AG04450 (cell line): Measurements from ENCODE around the gene KRT3. TPM values are rescaled to one million over a fixed set of nuclear protein-coding genes. Genes with fewer than 3 reads are reported as not detected.

Experiments used
- CTCF ChIA-PET: fragments of 300-600, 350-600 bp; formaldehyde crosslinking; extraction: SDS; loops from one replicate; lab custom pipeline; 2022; ENCODE audit warnings: antibody characterized with exemption, inconsistent platforms; lab: Charles Lee
- POLR2A ChIA-PET: fragments of 350-600 bp; formaldehyde crosslinking; extraction: SDS; loops from one replicate; lab custom pipeline; 2021; ENCODE audit warnings: antibody characterized with exemption, inconsistent platforms; lab: Yijun Ruan, JAX
- DNase-seq: peaks from one replicate; pipeline ENCODE4 v3.0.0-alpha.2; 2011; ENCODE audit warnings: low read depth, low spot score
- H3K27ac ChIP-seq: one replicate; pipeline ENCODE4 v1.5.1; 2012; ENCODE audit warnings: low read depth, low read length, control low read depth
- H3K27me3 ChIP-seq: one replicate; pipeline ENCODE4 v1.6.0; 2012; ENCODE audit warnings: low read length; ENCODE audit not compliant: control insufficient read depth, insufficient read depth
- H3K4me3 ChIP-seq: 2 replicates; pipeline ENCODE4 v1.5.1; 2011; ENCODE audit warnings: mild to moderate bottlenecking, low read depth, low read length, control low read depth
- H3K9me3 ChIP-seq: 2 replicates; pipeline ENCODE4 v1.5.1; 2012; ENCODE audit warnings: low read length; ENCODE audit not compliant: control insufficient read depth, insufficient read depth
- polyA plus RNA-seq: library from polyadenylated mRNA; depleted of rRNA; stranded (reverse); fragments of >200 nt; gene quantifications from 2 replicates; pipeline ENCODE4 v1.2.3, GENCODE V29; 2011
- TF ChIP-seq, protein P1 (sequence below): IDR thresholded peaks from 2 replicates; pipeline ENCODE4 v1.5.1; 2011; ENCODE audit warnings: low read depth, low read length, control low read depth, inconsistent platforms

KRT3 gene
- polyA plus RNA-seq, 1 experiment = not detected

DNA sequence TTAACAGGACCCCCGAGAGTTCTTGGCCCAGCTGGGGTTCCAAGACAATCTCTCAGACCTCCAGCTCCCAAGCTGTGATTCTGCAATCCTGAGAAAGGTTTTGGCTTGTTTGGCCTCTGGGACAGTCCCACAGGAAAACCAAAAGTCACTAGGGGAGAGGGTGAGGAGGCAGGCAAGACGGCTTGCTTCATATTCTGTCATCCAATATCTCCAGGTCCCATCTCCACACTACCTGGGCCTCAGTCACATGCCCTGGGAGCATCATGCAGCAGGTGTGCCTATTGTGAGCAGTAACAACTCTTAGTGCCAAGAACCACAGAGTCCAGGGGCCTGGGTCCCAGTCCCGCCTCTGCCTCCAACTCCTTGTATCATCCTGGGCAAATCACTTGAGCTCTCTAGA is 36.5 kb upstream of the KRT3 start:
- CTCF ChIA-PET = no interaction called here
- TF ChIP-seq, protein P1, sequence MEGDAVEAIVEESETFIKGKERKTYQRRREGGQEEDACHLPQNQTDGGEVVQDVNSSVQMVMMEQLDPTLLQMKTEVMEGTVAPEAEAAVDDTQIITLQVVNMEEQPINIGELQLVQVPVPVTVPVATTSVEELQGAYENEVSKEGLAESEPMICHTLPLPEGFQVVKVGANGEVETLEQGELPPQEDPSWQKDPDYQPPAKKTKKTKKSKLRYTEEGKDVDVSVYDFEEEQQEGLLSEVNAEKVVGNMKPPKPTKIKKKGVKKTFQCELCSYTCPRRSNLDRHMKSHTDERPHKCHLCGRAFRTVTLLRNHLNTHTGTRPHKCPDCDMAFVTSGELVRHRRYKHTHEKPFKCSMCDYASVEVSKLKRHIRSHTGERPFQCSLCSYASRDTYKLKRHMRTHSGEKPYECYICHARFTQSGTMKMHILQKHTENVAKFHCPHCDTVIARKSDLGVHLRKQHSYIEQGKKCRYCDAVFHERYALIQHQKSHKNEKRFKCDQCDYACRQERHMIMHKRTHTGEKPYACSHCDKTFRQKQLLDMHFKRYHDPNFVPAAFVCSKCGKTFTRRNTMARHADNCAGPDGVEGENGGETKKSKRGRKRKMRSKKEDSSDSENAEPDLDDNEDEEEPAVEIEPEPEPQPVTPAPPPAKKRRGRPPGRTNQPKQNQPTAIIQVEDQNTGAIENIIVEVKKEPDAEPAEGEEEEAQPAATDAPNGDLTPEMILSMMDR = no peak
- H3K9me3 ChIP-seq = no peaks in the 10 kb centered on the region
- no peak for DNase-seq
- H3K27ac ChIP-seq = no peak overlapping the region
- POLR2A ChIA-PET = no interaction called here
- no peaks in the 10 kb centered on the region for H3K27me3 ChIP-seq
- H3K4me3 ChIP-seq = no peak overlapping the region

DNA sequence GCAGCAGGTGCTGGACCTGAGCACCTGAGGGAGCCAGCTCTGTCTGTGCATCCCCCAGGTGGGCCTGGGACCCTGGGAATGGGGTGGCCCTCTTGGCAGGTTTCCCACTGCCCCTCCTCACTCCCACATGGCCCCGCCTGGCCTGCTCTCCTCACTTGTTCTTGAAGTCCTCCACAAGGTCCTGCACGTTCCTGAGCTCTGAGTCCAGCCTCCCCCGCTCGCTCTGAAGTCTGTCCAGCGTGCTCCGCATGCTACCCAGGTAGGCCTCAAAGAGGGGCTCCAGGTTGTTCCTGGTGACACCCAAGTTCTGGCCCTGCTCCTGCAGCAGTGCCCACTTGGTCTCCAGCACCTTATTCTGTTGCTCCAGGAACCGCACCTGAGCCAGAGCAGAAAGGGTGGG is 35.3 kb upstream of the KRT3 start:
- Histone ChIP-seq H3K4me3 (no peak overlapping the region), H3K27me3 (no peaks in the 10 kb centered on the region), H3K9me3 (no peaks in the 10 kb centered on the region), H3K27ac (no peak overlapping the region)
- ChIA-PET POLR2A (no interaction called here), CTCF (no interaction called here)
- TF ChIP-seq, protein P1 = no peak
- no peak for DNase-seq

GRCh38 chr12:52829986-52830770 is 34.3 kb upstream of the KRT3 start:
- Histone ChIP-seq H3K9me3 (no peaks in the 10 kb centered on the region), H3K4me3 (no peak overlapping the region), H3K27ac (no peak overlapping the region), H3K27me3 (no peaks in the 10 kb centered on the region)
- no peak for DNase-seq
- TF ChIP-seq, protein P1 = no peak
- POLR2A ChIA-PET = no interaction called here
- CTCF ChIA-PET = no interaction called here

- no peak for DNase-seq
- TF ChIP-seq, protein P1 = no peak
- ChIA-PET CTCF (interaction anchor here (0.5 to 0.7 kb wide), 3 partner anchors 9 to 1364 kb away, joined by 3 to 7 read pairs (median 4); no protein-coding TSS in a partner anchor), POLR2A (no interaction called here)
- H3K9me3 ChIP-seq = no peaks in the 10 kb centered on the region
- H3K27me3 ChIP-seq = peaks cover 2% of the 10 kb centered on the region
- no peak overlapping the region for H3K27ac ChIP-seq
- no peak overlapping the region for H3K4me3 ChIP-seq
Measured at GRCh38 chr12:52828591-52829021, 32.7 kb upstream of the KRT3 start.

DNA sequence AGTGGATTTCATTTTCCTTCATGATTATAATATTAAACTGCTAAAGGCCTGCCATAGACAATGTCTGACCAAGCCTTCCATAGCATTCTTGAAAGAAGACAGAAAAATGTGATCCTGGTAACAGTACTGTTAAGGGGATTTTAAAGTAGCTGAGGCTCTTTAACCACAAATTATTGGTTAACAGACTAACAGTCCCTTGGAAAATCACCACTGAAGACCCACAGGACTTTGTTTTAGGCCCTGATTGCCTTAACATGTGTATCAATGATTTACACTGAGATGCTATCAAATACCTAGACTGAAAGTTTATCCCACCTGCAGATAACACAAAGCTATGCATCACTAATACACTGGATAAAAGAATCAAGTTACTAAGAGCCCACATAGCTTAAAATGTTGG is 32.2 kb upstream of the KRT3 start:
- no peak overlapping the region for H3K27ac ChIP-seq
- TF ChIP-seq, protein P1 = no peak
- H3K9me3 ChIP-seq = no peaks in the 10 kb centered on the region
- ChIA-PET POLR2A (no interaction called here), CTCF (interaction anchor here (0.5 to 0.7 kb wide), 3 partner anchors 8 to 1365 kb away, joined by 3 to 7 read pairs (median 4); no protein-coding TSS in a partner anchor)
- no peak for DNase-seq
- no peak overlapping the region for H3K4me3 ChIP-seq
- H3K27me3 ChIP-seq = peaks cover 2% of the 10 kb centered on the region
